Iris pigment epithelial cell (primary cell): ENCODE measurements around the gene CCDC78.

Experiments used
- DNase-seq: peaks from one replicate; pipeline ENCODE4 v3.0.0-alpha.2; 2011; ENCODE audit warnings: low read depth

The CCDC78 gene

DNA sequence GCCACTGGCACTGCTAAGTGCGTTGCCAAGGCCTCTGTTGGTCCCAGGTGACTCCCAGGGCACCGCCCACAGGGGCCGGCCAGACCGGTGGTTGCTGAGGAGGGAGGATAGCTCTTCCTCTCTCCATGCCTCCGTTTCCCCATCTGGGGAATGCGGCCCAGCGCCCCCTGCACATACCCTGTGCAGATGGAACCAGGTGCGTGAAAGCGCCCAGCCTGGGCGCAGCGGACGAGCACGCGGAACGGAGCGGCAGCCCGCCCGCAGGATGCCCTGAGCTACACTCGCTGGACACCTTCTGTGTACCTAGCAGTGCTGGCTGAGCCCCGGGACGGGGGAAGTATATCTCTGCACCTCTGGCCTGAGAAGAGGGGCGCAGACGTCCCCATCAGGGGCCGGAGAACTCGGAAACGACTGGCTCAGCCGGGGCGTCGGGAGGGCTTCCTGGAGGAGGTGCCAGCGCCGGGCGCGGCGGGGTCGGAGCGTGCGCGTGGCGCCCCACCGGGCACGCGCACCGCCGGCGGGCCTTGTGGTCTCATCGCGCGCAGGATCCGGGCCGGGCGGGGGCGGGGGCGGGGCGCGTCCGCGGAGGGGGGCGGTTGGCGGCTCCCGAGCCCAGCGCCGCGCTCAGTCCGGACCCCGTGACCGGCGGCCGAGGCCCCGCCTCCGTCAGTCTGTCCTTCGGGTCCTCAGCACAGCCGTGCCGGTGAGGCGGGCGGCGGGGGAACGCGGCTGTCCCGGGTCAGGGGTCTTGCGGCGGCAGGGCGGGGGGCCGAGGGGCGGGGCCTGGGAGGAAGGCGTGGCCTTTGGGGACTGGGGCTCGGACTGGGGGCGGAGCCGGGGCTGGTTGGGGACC, at the start of gene CCDC78, which contains the start of gene HAGHL:
TSS of gene CCDC78 (minus strand) at position 6 of the 853 bp plus-strand sequence. CDS start 76 bp downstream, outside the sequence.
TSS of gene HAGHL (plus strand) at position 669 of the 853 bp plus-strand sequence. CDS start 404 bp downstream, outside the sequence.
- peak; percentile 49 for DNase-seq

- no peak for DNase-seq
These were observed 49.1 kb upstream of the CCDC78 start for GRCh38 chr16:775236-775796.

GRCh38 chr16:774086-775001, 48.1 kb upstream of the CCDC78 start:
- no peak for DNase-seq

GRCh38 chr16:772959-773358, 46.7 kb upstream of the CCDC78 start:
- DNase-seq: no peak

DNA sequence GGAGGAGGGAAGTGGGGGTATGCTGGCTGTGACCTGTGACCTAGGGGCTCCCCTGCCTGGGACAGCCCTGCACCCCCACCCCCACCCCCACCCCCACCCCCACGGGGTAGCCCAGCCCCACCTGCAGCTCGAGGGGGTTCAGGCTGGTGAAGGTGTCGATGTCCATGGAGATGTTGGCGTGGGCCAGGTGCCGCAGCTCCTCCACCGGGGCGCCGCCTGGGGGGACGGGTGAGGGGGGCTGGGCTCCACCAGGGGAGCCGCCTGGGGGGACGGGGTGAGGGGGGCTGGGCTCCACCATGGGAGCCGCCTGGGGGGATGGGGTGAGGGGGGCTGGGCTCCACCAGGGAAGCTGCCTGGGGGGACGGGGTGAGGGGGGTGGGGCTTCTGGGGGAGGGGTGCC, 44.2 kb upstream of the CCDC78 start:
- DNase-seq: no peak

- DNase-seq: no peak
These were observed 43.7 kb upstream of the CCDC78 start for GRCh38 chr16:769934-770333.

DNA sequence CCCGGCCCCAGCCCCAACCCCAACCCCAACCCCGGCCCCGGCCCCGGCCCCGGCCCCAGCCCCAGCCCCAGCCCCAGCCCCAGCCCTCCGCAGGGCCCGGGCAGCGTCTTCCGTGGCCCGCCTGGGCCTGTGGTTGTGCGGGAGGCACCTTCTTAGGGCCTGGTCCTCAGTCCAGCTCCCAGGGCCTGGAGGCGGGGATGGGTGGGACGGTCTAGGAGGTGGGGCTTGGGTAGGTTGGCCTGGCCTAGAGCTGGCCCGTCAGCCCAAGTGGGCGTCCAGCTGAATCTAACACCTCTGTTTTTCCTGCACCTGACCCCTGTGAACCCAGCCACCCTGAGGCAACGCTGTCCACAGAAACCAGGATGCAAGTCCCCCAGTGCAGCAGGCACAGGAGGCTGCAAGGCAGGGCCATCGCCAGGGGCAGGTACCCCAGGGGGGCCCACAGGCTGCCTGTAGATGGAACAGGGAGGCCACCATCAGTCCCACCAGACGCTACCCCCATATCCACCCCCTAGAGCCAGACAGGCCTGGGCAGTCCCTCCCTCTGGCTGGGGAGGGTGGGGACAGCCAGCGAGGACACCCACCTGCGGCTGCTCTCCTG, 43.0 kb upstream of the CCDC78 start:
- DNase-seq: no peak

GRCh38 chr16:768428-768827, 42.2 kb upstream of the CCDC78 start:
- no peak for DNase-seq

GRCh38 chr16:767743-768235, 41.5 kb upstream of the CCDC78 start:
- no peak for DNase-seq

DNA sequence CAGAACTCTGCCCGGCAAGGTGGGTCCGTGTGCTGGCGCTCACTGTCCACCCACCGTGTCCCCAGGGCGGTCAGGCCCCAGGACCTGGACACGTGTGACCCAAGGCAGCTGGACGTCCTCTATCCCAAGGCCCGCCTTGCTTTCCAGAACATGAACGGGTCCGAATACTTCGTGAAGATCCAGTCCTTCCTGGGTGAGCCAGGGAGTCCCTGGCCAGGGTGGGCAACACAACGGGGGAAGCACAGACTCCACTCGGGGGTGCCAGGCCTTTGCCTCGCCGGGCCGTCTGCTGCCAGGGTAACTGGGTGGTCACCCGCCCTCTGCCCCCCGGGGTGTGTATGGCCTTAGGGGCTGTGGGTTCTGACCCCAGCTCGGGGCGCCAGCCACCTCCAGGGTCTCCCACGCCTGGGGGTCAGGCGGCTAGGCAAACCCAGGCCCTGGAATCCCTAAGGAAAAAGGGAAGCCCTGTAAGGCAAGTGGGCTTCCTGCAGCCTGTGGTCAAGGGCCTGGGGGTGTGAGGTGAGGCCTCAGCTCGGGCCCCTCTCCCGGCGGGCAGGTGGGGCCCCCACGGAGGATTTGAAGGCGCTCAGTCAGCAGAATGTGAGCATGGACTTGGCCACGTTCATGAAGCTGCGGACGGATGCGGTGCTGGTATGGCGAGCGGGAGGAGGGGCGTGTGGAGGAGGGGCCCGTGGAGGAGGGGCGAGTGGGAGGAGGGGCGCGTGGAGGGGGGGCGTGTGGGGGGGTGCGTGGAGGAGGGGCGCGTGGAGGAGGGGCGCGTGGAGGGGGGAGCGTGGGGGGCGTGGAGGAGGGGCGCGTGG, 40.8 kb upstream of the CCDC78 start:
- DNase-seq: no peak

DNA sequence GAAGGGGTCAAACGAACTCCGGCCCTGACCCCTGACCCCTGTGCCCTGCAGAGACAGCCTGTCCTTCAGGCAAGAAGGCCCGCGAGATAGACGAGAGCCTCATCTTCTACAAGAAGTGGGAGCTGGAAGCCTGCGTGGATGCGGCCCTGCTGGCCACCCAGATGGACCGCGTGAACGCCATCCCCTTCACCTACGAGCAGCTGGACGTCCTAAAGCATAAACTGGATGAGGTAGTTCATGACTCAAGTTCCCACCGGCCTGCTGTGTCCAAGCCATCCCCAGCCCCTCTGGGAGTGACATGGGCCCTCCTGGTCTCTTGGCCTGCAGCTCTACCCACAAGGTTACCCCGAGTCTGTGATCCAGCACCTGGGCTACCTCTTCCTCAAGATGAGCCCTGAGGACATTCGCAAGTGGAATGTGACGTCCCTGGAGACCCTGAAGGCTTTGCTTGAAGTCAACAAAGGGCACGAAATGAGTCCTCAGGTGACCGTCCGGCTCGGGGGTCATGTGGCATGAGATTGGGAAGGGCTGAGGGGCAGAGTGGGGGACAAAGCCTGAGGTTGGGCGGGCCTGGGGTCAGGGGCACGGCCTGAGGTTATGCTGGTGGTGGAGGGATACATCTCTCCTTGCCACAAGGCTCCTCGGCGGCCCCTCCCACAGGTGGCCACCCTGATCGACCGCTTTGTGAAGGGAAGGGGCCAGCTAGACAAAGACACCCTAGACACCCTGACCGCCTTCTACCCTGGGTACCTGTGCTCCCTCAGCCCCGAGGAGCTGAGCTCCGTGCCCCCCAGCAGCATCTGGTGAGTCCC, 40.0 kb upstream of the CCDC78 start:
- DNase-seq: no peak

DNA sequence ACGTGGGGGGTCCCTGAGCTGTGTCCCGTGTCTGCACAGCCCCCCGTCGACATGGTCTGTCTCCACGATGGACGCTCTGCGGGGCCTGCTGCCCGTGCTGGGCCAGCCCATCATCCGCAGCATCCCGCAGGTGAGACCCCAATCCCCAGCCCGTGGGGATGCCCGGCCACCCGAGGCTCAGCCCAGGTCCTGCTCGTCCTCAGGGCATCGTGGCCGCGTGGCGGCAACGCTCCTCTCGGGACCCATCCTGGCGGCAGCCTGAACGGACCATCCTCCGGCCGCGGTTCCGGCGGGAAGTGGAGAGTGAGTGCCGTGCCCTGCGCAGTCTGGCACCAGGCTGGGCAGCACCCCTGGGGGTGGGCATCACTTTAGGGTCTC, 39.2 kb upstream of the CCDC78 start:
- DNase-seq: no peak

GRCh38 chr16:764848-765487, 38.7 kb upstream of the CCDC78 start:
- no peak for DNase-seq

- DNase-seq: no peak
These were observed 38.0 kb upstream of the CCDC78 start for GRCh38 chr16:764184-764750.

GRCh38 chr16:763369-764183, 37.3 kb upstream of the CCDC78 start:
- no peak for DNase-seq

DNA sequence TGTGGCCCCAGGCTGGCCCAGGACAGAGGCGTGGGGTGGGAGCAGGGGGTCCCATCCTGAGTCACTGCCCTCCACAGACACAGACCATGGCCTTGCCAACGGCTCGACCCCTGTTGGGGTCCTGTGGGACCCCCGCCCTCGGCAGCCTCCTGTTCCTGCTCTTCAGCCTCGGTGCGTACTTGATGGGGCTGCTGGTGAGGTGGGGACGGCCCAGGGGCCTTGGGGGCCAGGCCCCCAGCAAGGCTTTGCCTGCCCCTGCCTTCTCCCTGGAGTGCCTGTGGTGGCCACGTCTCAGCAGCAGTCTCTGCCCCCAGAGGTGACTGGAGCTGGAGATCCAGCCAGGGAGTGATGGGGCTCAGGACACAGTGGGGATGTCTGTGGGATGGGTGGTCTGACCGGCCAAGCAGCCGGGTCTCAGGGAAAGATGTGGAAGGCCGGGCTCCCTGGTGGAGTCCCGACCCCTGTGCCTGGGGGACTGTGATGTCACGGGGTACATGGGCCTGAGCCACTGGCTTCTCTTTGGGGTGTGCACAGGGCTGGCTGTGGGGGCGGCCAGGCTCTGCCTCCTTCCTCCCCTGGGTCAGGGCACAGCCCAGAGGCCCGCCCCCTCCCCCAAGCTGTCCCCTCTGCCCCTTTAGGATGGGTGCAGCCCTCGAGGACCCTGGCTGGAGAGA, 36.5 kb upstream of the CCDC78 start:
- DNase-seq: no peak

DNA sequence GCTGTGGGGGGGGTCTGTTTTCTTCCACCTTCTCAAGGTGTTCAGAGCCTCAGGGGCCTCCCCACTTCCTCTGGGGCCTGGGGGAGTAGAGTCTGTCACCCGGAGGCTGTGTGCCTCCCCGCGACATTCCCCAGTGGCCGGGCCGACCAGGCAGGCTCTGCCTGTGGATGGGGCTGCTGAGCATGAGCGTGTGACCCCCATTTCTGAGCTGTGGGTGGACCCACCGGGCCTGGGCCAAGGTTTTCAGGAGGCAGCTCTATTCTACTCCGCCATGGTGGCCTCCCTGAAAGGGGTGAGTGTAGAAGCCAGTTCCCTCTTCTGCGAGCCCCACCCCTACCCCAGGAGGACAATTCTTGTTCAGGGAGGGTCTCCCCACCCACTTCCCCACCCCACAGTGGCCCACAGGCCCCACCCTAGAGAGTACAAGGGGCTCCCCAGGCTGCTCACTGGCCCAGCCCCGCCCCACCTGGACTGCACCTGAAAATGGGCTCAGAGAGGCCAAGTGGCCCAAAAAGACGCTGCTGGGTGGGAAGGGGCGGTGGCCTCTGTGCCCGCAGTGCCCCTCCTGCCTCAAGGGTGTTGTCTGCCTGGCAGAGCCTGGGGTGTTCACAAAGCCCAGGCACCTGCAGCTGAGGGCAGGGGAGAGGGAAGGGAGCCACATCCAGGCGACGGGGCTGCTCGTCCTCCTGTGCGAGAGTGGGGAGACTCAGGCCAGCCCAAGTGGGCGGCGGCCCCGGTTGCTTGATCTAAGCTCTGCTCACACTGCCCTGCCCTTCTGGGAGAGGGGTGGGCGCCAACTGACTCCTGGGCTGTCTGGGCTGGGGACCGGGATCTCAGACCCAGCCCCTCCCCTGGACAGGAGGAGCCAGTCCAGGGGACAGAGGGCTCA, 35.6 kb upstream of the CCDC78 start:
- DNase-seq: no peak
